HG02840 (cell line): ENCODE results near the gene ALKAL2.

Experiments
- ATAC-seq: cut with Tn5 transposase; IDR thresholded peaks from one replicate; pipeline ENCODE4 v1.9.1; 2021; ENCODE audit warnings: mild to moderate bottlenecking, moderate library complexity, moderate number of reproducible peaks; ENCODE audit not compliant: unreplicated experiment, low FRiP score

Gene ALKAL2

GRCh38 chr2:252001-252602, 35.8 kb downstream of the ALKAL2 start:
- no peak for ATAC-seq

- no peak for ATAC-seq
These were observed 38.3 kb downstream of the ALKAL2 start for GRCh38 chr2:249538-250042.

DNA sequence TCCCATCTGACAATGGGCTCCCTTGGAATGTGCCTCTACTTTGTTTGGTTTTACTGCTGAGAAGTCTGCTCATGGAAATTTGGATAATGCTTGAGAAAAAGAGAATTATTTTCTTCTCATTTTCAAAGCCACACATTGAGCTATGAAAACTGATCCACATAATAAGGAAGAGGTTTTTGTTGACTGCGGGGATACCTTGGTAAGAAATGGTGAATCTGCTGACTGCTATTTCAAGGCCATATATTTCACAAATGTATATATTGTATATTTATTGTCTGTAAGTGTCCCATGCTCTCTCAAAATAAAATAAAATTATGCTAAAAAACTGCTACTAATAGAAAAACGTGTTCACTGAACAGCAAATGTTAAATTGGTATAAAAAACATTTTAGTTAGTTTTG, 39.2 kb downstream of the ALKAL2 start:
- no peak for ATAC-seq

DNA sequence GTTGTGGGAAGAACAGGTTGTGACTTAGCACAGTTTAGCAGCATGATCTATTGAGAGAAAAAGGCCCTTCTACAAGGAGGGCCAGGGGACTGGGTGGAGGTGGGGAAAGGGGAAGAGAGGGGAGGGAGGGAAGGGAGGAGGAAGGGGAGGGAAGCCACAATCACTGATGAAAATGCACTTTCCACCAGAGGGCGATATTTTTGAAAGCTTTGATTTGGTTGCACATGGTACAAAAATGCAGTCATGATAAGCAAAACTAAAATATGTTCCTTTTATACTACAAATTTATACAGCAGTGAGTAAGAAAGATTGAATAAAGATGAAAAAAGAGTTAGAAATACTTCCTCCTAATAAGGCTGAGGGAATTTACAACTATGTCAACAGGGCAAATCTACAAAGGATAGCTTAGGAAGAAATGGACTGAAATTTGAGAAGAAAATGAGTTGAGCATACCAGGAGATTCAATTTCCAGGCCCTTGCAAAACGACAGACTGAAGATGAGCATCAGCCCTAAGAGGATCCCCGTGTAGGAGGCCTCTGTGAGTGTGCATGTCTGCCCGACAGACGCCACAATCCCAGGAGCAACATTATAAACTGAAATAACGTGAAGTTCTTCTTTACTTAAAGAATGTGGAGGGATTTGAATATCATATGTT, 41.3 kb downstream of the ALKAL2 start:
- no peak for ATAC-seq

GRCh38 chr2:244547-244946, 43.3 kb downstream of the ALKAL2 start:
- no peak for ATAC-seq

GRCh38 chr2:238869-239268, 49.0 kb downstream of the ALKAL2 start:
- ATAC-seq = no peak

DNA sequence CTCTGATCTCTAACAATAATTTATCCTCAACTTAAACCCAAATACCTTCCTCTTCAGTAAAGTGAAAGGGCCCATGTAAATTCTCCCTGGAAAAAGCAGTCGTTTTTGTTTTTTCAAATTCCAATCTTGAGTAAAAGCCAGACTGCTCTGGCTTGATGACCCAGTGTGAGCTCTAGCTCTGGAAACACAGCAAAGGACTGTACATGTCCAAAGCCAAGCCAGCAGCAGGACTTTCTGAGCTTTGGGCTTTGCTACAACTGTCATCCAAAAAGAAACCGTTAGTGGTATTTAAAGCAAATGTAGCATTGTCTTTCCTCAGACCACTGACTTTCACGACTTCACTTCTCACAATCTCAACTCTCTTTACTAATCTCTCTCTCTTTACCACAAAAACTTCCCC, 49.5 kb downstream of the ALKAL2 start:
- ATAC-seq = no peak

GRCh38 chr2:237878-238277, 50.0 kb downstream of the ALKAL2 start:
- no peak for ATAC-seq

DNA sequence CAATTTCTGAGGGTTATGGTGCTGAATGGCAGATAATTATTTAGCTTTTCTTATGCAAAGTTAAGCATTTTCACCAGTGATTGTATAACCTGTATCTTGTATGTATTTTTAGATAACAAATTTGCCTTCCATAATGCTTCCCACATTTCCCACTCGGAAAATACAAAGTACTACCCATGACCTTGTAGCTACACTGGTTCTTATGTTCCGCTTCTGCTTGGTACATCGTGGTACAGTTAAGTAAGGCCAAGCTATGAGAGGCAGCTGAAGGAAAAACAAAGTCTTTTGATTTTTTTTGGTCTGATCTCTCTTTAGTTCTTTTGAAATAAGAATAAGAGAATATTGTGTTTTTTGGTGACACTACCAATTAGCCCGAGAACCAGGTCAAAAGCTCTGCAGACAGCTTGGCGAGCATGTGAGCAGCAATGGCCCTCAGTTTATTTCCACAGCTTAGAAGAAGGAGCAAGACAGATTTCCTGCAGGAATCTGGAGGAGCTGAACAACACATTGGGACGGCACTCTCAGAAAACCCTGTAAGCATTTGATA, 50.8 kb downstream of the ALKAL2 start:
- ATAC-seq = no peak

DNA sequence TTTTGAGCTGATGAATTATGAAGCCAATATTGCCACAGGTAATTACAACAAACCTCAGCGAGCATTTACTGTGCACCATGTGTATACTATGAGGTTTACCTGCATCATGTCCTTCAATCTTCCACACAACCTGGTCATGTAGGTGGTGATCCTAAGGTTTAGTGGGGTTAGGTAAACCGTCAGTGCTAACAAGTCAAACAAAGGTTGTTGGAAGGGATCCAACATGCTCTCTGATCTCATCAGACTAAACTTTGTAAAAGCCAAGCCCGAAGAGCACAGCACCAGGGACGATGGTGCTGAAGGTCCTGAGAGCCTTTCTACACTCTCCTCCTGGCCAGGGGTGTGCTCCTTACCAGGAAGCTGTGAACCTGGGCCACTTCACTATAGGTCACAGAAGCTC, 53.5 kb downstream of the ALKAL2 start:
- no peak for ATAC-seq

DNA sequence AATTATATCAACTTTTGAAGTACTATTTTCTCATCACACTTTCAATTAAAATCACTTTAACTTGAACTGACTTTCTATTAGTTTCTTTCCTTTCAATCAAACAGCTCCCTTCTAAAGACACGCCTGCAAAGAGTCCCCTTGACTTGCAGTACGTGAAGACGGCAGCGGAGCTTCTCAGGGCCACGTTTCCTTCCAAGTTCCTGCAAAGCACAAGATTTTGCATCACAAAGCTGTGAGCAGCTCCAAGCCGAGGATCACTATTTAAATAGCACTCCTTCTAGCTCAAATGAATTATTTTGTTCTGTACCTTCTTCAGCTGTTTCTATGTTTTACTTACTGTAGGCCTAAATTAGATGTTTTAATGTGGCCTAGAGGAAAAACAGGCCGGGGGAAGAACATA, 54.9 kb downstream of the ALKAL2 start:
- ATAC-seq = no peak

DNA sequence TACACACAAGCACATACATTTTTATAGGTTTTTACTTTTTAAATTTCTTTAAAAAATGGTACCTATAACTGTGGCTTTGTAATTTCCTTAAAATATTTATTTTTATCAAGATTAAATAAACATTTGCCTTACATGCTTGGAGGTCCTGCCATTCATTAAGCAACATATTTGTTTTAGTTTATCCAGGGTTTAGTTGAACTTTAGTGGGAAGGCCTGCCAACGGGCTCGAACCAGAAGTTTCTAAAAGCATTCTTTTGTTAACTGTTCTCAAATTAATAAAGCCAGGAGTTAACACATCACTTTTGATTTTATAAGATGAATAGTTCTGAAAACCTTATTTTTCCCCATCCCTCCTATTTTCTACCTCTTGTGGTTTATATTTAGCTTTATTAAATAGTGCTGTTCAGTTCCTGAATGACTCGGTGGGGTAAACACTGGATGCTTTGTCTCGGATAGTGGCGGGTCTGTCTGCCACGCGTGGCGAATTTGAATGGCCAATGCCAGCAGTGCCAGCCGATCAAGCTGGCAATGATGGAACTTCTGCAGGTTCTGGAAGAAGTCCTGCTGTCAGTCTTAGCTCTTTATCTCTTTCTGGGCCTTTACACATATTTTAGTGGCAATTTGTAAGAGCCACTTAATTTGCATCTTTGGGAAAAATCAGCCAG, 56.2 kb downstream of the ALKAL2 start:
- no peak for ATAC-seq
